HL-60 (cell line): ENCODE measurements around the gene TUBGCP2.

Experiments
- CTCF ChIP-seq: IDR thresholded peaks from one replicate; pipeline ENCODE4 v1.5.1; 2011; ENCODE audit warnings: low read length, control low read depth, inconsistent platforms; ENCODE audit not compliant: insufficient read depth
- POLR2AphosphoS5 ChIP-seq: IDR thresholded peaks from 2 replicates; pipeline ENCODE4 v1.6.1; 2012; ENCODE audit warnings: low read depth
- TF ChIP-seq, protein P1 (sequence below): IDR thresholded peaks from 2 replicates; pipeline ENCODE4 v1.6.1; 2012; ENCODE audit warnings: low read depth; ENCODE audit not compliant: insufficient replicate concordance

- no peak for TF ChIP-seq CTCF
- no peak for TF ChIP-seq POLR2AphosphoS5
- TF ChIP-seq, protein P1, sequence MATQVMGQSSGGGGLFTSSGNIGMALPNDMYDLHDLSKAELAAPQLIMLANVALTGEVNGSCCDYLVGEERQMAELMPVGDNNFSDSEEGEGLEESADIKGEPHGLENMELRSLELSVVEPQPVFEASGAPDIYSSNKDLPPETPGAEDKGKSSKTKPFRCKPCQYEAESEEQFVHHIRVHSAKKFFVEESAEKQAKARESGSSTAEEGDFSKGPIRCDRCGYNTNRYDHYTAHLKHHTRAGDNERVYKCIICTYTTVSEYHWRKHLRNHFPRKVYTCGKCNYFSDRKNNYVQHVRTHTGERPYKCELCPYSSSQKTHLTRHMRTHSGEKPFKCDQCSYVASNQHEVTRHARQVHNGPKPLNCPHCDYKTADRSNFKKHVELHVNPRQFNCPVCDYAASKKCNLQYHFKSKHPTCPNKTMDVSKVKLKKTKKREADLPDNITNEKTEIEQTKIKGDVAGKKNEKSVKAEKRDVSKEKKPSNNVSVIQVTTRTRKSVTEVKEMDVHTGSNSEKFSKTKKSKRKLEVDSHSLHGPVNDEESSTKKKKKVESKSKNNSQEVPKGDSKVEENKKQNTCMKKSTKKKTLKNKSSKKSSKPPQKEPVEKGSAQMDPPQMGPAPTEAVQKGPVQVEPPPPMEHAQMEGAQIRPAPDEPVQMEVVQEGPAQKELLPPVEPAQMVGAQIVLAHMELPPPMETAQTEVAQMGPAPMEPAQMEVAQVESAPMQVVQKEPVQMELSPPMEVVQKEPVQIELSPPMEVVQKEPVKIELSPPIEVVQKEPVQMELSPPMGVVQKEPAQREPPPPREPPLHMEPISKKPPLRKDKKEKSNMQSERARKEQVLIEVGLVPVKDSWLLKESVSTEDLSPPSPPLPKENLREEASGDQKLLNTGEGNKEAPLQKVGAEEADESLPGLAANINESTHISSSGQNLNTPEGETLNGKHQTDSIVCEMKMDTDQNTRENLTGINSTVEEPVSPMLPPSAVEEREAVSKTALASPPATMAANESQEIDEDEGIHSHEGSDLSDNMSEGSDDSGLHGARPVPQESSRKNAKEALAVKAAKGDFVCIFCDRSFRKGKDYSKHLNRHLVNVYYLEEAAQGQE, result no peak
Observed at GRCh38 chr10:133253361-133253955, 55.2 kb downstream of the TUBGCP2 start.
